ENCODE data around the gene INTS4.

GRCh38 chr11:78011301-78011700 lies 16.8 kb upstream of the INTS4 start:
- no peak for TF ChIP-seq EZH2phosphoT487 (IDR thresholded peaks at IDR 0.05; ENCODE audit: borderline replicate concordance, low read depth, low read length)
- TF ChIP-seq CTCF (conservative IDR thresholded peaks at IDR 0.05; ENCODE audit: low read length) = no peak
